GM23248 (cell line): ENCODE data around the gene KIF25.

Experiments used
- EZH2 ChIP-seq: fragments of 200-600 bp; sonication (generic); IDR thresholded peaks from 2 replicates; pipeline ENCODE4 v1.6.1; 2018; ENCODE audit warnings: antibody characterized with exemption, mild to moderate bottlenecking; ENCODE audit not compliant: insufficient read depth, poor library complexity, severe bottlenecking
- EZH2phosphoT487 ChIP-seq: fragments of 200-600 bp; sonication (generic); IDR thresholded peaks from 2 replicates; pipeline ENCODE4 v1.6.1; 2018; ENCODE audit warnings: antibody characterized with exemption, moderate library complexity, mild to moderate bottlenecking, low read depth; ENCODE audit not compliant: insufficient read depth

GRCh38 chr6:168033791-168034190 lies 36.3 kb downstream of the KIF25 start:
- no peak for TF ChIP-seq EZH2
- TF ChIP-seq EZH2phosphoT487: no peak
